Neural cell (in vitro differentiated cells): ENCODE data around the gene KRTAP5-10. TPM values are rescaled to one million over a fixed set of nuclear protein-coding genes. Genes with fewer than 3 reads are reported as not detected.

ENCODE experiments used
- H2AFZ ChIP-seq: fragments of 200-600, 300-800 bp; sonication (generic), shearing (Covaris generic); 2 replicates; pipeline ENCODE4 v1.6.0; 2014; ENCODE audit warnings: low read depth, mild to moderate bottlenecking, antibody characterized with exemption, low read length, moderate library complexity
- H3F3A ChIP-seq: fragments of 200-600 bp; shearing (Covaris generic); 2 replicates; pipeline ENCODE4 v1.6.1; 2016; ENCODE audit warnings: mild to moderate bottlenecking, moderate library complexity, mixed read lengths, antibody characterized with exemption, low read length; ENCODE audit not compliant: insufficient read depth, poor library complexity, severe bottlenecking
- H3K27ac ChIP-seq: fragments of 200-600, 300-800 bp; sonication (generic), shearing (Covaris generic); 2 replicates; pipeline ENCODE4 v1.5.1; 2014; ENCODE audit warnings: mild to moderate bottlenecking, low read length, moderate library complexity
- H3K27me3 ChIP-seq: fragments of 300-800, 200-600 bp; sonication (generic), shearing (Covaris generic); 2 replicates; pipeline ENCODE4 v1.6.0; 2014; ENCODE audit warnings: mild to moderate bottlenecking, low read depth, low read length, moderate library complexity; ENCODE audit not compliant: insufficient read depth
- H3K36me3 ChIP-seq: fragments of 300-800, 200-600 bp; sonication (generic), shearing (Covaris generic); 2 replicates; pipeline ENCODE4 v1.5.1; 2014; ENCODE audit warnings: mild to moderate bottlenecking, antibody characterized with exemption, low read length, moderate library complexity; ENCODE audit not compliant: insufficient read depth
- H3K4me2 ChIP-seq: fragments of 300-800, 200-600 bp; sonication (generic), shearing (Covaris generic); 2 replicates; pipeline ENCODE4 v1.6.0; 2014; ENCODE audit warnings: mild to moderate bottlenecking, low read length
- H3K4me3 ChIP-seq: fragments of 300-800, 200-600 bp; sonication (generic), shearing (Covaris generic); 2 replicates; pipeline ENCODE4 v1.5.1; 2014; ENCODE audit warnings: mild to moderate bottlenecking, low read length, moderate library complexity
- H3K79me2 ChIP-seq: fragments of 200-600 bp; shearing (Covaris generic); replicated peaks from 2 replicates; pipeline ENCODE4 v1.6.0; 2014; ENCODE audit warnings: mild to moderate bottlenecking, low read length, moderate library complexity; ENCODE audit not compliant: insufficient read depth
- H3K9ac ChIP-seq: fragments of 300-800, 200-600 bp; sonication (generic), shearing (Covaris generic); 2 replicates; pipeline ENCODE4 v1.6.1; 2016; ENCODE audit warnings: mild to moderate bottlenecking, low read length, mixed read lengths
- H3K9me2 ChIP-seq: fragments of 200-600 bp; shearing (Covaris generic); 2 replicates; pipeline ENCODE4 v1.6.1; 2016; ENCODE audit warnings: mild to moderate bottlenecking, low read length, mixed read lengths; ENCODE audit not compliant: insufficient read depth
- H3K9me3 ChIP-seq: fragments of 200-600, 300-800 bp; sonication (generic), shearing (Covaris generic); 2 replicates; pipeline ENCODE4 v1.6.1; 2016; ENCODE audit warnings: mild to moderate bottlenecking, mixed run types, low read length, moderate library complexity, mixed read lengths
- H4K20me1 ChIP-seq: fragments of 200-600 bp; shearing (Covaris generic); 2 replicates; pipeline ENCODE4 v1.6.1; 2016; ENCODE audit warnings: mild to moderate bottlenecking, mixed run types; ENCODE audit not compliant: insufficient read depth
- CTCF ChIP-seq: fragments of 450-650 bp; IDR thresholded peaks from 2 replicates; pipeline ENCODE4 v1.5.1; 2014; ENCODE audit warnings: antibody characterized with exemption, mild to moderate bottlenecking, moderate library complexity; ENCODE audit not compliant: poor library complexity, severe bottlenecking
- EP300 ChIP-seq: fragments of 450-650 bp; conservative IDR thresholded peaks from 2 replicates; pipeline ENCODE4 v1.6.1; 2014; ENCODE audit warnings: antibody characterized with exemption, mild to moderate bottlenecking, moderate library complexity; ENCODE audit not compliant: poor library complexity, severe bottlenecking
- EZH2 ChIP-seq: fragments of 200-600, 300-800 bp; shearing (Covaris generic), sonication (generic); IDR thresholded peaks from 2 replicates; pipeline ENCODE4 v1.6.1; 2014; ENCODE audit warnings: antibody characterized with exemption, low read length, borderline replicate concordance, mild to moderate bottlenecking; ENCODE audit not compliant: insufficient read depth, poor library complexity, severe bottlenecking
- MXI1 ChIP-seq: fragments of 450-650 bp; conservative IDR thresholded peaks from 2 replicates; pipeline ENCODE4 v1.6.1; 2014; ENCODE audit warnings: antibody characterized with exemption, mild to moderate bottlenecking; ENCODE audit not compliant: poor library complexity, severe bottlenecking
- POLR2AphosphoS5 ChIP-seq: IDR thresholded peaks from 2 replicates; pipeline ENCODE4 v1.6.1; 2012
- RAD21 ChIP-seq: fragments of 450-650 bp; conservative IDR thresholded peaks from 2 replicates; pipeline ENCODE4 v1.6.1; 2014; ENCODE audit warnings: antibody characterized with exemption, mild to moderate bottlenecking, moderate library complexity
- SMC3 ChIP-seq: fragments of 450-650 bp; conservative IDR thresholded peaks from 2 replicates; pipeline ENCODE4 v1.6.1; 2014; ENCODE audit warnings: antibody characterized with exemption, mild to moderate bottlenecking, moderate library complexity; ENCODE audit not compliant: poor library complexity
- TAF1 ChIP-seq: IDR thresholded peaks from 2 replicates; pipeline ENCODE4 v1.6.1; 2012; ENCODE audit warnings: low read depth
- polyA plus RNA-seq: library from polyadenylated mRNA; depleted of rRNA; stranded (reverse); fragments of >200 nt; gene quantifications from 2 replicates; pipeline ENCODE4 v1.2.3, GENCODE V29; 2014
- TF ChIP-seq, protein P1 (sequence below): IDR thresholded peaks from 2 replicates; pipeline ENCODE4 v1.6.1; 2012; ENCODE audit warnings: borderline replicate concordance

The KRTAP5-10 gene
- polyA plus RNA-seq, 1 donor from 2014 or later = not detected

GRCh38 chr11:71554996-71555395 is 10.4 kb upstream of the KRTAP5-10 start:
- H3K4me3 ChIP-seq = no peak overlapping the region
- no peak overlapping the region for H3K27ac ChIP-seq
- TF ChIP-seq EZH2 = no peak
- H3K9me2 ChIP-seq = no peaks in the 10 kb centered on the region
- H2AFZ ChIP-seq = no peak overlapping the region
- no peaks in the 10 kb centered on the region for H3K27me3 ChIP-seq
- no peaks in the 10 kb centered on the region for H3K36me3 ChIP-seq
- H4K20me1 ChIP-seq = no peaks in the 10 kb centered on the region
- no peaks in the 10 kb centered on the region for H3F3A ChIP-seq
- no peaks in the 10 kb centered on the region for H3K9me3 ChIP-seq
- H3K9ac ChIP-seq = no peak overlapping the region
- no peaks in the 10 kb centered on the region for H3K79me2 ChIP-seq
- H3K4me2 ChIP-seq = no peak overlapping the region

DNA sequence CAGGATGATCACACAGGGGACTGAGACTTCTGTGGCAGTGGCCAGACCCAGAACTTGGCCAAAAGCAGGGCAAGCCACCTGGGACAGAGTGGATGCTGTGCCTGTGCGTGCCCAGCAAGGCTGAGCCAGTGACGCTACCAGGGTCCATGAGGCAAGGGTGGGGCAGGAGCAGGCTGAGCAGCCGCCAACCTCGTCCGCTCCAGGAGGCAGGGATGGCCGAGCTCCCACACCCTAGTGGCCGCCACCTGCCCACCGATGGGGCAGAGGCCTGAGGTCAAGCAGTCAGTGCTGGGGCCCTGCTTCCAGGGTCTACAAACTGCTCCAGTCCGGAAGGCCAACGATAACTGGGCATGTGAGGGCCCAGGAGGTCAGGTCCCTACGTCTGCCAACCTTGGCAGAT is 9.9 kb upstream of the KRTAP5-10 start:
- Histone ChIP-seq H3K27me3 (no peaks in the 10 kb centered on the region), H4K20me1 (no peaks in the 10 kb centered on the region), H3K9me3 (no peaks in the 10 kb centered on the region), H3K79me2 (no peaks in the 10 kb centered on the region), H3K4me2 (no peak overlapping the region), H3K4me3 (no peak overlapping the region), H3K36me3 (no peaks in the 10 kb centered on the region), H3K27ac (no peak overlapping the region), H3K9me2 (no peaks in the 10 kb centered on the region), H2AFZ (no peak overlapping the region), H3K9ac (no peak overlapping the region), H3F3A (no peaks in the 10 kb centered on the region)
- TF ChIP-seq RAD21 = no peak
- no peak for TF ChIP-seq POLR2AphosphoS5
- no peak for TF ChIP-seq SMC3
- TF ChIP-seq MXI1 = no peak
- no peak for TF ChIP-seq EZH2
- TF ChIP-seq EP300 = no peak
- TF ChIP-seq TAF1 = no peak
- TF ChIP-seq, protein P1, sequence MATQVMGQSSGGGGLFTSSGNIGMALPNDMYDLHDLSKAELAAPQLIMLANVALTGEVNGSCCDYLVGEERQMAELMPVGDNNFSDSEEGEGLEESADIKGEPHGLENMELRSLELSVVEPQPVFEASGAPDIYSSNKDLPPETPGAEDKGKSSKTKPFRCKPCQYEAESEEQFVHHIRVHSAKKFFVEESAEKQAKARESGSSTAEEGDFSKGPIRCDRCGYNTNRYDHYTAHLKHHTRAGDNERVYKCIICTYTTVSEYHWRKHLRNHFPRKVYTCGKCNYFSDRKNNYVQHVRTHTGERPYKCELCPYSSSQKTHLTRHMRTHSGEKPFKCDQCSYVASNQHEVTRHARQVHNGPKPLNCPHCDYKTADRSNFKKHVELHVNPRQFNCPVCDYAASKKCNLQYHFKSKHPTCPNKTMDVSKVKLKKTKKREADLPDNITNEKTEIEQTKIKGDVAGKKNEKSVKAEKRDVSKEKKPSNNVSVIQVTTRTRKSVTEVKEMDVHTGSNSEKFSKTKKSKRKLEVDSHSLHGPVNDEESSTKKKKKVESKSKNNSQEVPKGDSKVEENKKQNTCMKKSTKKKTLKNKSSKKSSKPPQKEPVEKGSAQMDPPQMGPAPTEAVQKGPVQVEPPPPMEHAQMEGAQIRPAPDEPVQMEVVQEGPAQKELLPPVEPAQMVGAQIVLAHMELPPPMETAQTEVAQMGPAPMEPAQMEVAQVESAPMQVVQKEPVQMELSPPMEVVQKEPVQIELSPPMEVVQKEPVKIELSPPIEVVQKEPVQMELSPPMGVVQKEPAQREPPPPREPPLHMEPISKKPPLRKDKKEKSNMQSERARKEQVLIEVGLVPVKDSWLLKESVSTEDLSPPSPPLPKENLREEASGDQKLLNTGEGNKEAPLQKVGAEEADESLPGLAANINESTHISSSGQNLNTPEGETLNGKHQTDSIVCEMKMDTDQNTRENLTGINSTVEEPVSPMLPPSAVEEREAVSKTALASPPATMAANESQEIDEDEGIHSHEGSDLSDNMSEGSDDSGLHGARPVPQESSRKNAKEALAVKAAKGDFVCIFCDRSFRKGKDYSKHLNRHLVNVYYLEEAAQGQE = no peak
- no peak for TF ChIP-seq CTCF

- TF ChIP-seq MXI1 (no peak), CTCF (no peak), RAD21 (no peak), EP300 (no peak), TAF1 (no peak), POLR2AphosphoS5 (no peak), EZH2 (no peak), SMC3 (no peak)
- TF ChIP-seq, protein P1 = no peak
- no peak overlapping the region for H3K4me3 ChIP-seq
- H3F3A ChIP-seq = no peaks in the 10 kb centered on the region
- H3K36me3 ChIP-seq = no peaks in the 10 kb centered on the region
- H3K9me2 ChIP-seq = no peaks in the 10 kb centered on the region
- no peak overlapping the region for H3K27ac ChIP-seq
- no peaks in the 10 kb centered on the region for H3K27me3 ChIP-seq
- no peaks in the 10 kb centered on the region for H4K20me1 ChIP-seq
- H3K4me2 ChIP-seq = no peak overlapping the region
- no peaks in the 10 kb centered on the region for H3K79me2 ChIP-seq
- no peak overlapping the region for H3K9ac ChIP-seq
- H3K9me3 ChIP-seq = no peaks in the 10 kb centered on the region
- no peak overlapping the region for H2AFZ ChIP-seq
These were observed 9.3 kb upstream of the KRTAP5-10 start for GRCh38 chr11:71556018-71556417.
